ENCODE measurements around the gene HLA-DQA1.
"Not testable (repeated sequence)": the region's sequence is repeated elsewhere in the genome, so short reads cannot be mapped to it uniquely, and the experiment has no call there.

The HLA-DQA1 gene

GRCh38 chr6:32622545-32623401 lies 14.4 kb upstream of the HLA-DQA1 start:
- DNase-seq = no peak

DNA sequence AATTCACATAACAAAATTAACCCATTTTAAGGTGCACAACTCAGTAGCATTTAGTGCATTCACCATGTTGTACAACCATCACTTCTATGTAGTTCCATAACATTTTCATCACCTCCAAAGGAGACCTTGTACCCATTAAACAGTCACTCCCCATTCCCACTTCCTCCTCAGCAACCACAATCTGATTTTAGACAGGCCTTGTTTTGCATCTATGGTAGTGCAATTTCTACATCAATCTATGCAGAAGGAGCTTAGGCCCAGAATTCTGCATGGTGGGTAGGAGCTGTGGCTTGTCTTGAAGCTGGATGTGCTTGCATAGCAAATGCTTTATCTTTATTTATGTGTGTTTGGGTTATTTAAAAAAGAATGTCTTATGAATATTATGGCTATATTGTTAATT lies 13.5 kb upstream of the HLA-DQA1 start:
- DNase-seq = no peak

- DNase-seq = no peak
Observed at GRCh38 chr6:32624565-32624964, 12.6 kb upstream of the HLA-DQA1 start.

- no peak for DNase-seq
Observed at GRCh38 chr6:32625137-32625536, 12.1 kb upstream of the HLA-DQA1 start.

GRCh38 chr6:32627249-32627648 lies 10.0 kb upstream of the HLA-DQA1 start:
- DNase-seq = no peak

GRCh38 chr6:32627831-32628230 lies 9.4 kb upstream of the HLA-DQA1 start:
- no peak for DNase-seq

GRCh38 chr6:32629793-32630192 lies 7.4 kb upstream of the HLA-DQA1 start:
- DNase-seq = not testable (repeated sequence)

DNA sequence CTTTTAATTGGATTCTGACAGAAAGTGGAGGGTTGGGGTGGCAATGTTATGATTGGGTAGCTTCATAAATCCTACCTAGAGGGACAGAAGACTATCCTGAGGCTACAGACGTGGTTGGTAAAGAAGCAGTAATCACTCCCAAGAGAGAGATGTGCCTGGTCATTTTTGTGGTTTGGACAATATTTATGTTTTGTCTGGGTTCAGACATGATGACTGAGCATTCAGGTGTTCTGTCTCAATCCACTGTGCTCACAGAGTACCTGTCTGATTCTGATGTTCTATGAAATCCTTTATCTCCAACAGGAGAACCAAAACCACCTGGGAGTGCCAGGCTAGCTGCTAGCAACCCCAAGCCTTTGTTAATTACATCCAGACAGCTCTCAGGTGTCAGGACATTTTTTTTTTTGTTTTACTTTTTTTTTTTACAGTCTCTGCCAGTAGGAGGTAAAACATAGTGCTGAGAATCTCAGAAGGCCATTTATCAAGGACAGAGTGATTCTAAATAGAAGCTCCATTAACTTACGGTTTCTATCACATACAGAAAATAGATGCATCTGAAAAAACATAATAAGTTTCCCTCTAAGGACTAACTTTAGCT lies 1.6 kb upstream of the HLA-DQA1 start:
- no peak for DNase-seq

- DNase-seq = no peak
Observed at GRCh38 chr6:32637883-32638282, 677 bp downstream of the HLA-DQA1 start.

GRCh38 chr6:32638532-32639219 lies 1.5 kb downstream of the HLA-DQA1 start:
- DNase-seq = no peak

DNA sequence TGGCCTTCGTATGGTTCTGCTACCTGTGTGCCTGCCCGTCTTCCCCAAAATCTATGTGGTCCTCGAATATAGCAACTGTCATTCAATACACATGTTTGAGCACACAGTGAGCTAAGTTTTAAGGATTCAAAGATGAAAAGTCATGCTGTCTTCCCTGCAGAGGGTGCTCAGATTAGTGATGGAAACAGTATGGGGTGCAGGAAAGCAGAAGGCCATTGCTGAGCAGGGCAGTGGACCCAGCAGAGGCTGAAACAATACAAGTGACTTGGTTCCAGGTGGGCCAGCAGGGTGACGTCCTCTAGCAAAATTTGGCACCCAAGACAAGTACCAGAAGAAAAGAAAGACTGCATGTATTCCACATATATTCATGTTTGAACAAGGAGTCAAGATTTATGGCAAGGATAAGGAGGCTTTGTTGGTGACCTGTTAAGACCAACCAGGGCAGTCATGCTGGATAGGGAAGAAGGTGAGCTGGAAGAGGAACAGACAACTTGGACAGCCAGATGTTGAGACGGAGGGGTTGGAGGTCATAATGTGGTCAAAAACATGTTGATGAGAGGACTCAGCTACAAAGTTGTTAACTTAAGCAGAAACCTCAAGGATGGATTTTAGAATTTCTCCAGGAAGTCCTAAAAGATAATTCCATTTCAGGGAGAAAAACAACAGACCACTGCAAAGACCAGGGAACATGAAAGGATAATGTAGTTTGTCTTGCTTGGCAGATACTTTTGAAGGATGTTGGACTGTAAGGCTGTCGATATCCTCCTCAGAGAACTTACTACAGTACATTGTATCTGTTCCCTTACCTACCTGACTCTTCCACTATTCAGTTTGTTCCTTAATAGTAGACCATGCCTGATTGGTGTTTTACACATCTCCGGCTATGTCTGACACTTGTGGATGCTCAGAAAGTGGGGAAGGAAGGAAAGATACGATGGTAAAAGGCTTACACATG lies 2.5 kb downstream of the HLA-DQA1 start:
- DNase-seq = no peak

- no peak for DNase-seq
Observed at GRCh38 chr6:32641122-32641521, 3.9 kb downstream of the HLA-DQA1 start.

GRCh38 chr6:32641785-32642719 lies 4.8 kb downstream of the HLA-DQA1 start:
- DNase-seq = not testable (repeated sequence)

DNA sequence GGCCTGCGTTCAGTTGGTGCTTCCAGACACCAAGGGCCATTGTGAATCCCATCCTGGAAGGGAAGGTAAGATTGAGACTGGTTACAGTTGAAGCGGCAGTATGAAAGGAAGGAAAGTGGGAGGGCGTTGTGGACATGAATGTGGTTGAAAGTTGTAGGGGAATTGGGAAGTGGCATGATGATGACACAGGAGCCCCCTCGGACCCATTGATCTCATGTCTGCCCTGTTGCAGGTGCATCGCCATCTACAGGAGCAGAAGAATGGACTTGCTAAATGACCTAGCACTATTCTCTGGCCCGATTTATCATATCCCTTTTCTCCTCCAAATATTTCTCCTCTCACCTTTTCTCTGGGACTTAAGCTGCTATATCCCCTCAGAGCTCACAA lies 5.5 kb downstream of the HLA-DQA1 start:
- no peak for DNase-seq

DNA sequence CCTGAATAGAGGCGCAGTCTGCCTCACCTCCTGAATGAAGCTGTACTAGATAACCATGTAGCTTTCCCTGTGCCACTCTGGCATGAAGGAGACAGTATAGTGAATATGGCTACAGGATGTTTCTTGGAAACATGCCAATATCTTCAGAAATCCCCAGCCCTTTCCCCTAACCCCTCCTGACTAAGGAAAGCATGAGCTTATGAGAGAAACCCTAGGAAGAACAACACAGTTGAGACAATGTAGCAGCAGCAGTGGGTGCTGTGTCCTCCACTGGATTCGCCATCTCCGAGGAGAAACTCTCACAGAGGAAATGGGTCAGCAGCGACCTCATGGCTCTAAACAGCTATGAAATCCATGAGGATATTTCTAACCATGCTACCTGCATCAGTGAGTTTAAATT lies 6.7 kb downstream of the HLA-DQA1 start:
- DNase-seq = no peak

GRCh38 chr6:32645047-32645703 lies 8.0 kb downstream of the HLA-DQA1 start:
- no peak for DNase-seq

- DNase-seq = no peak
Observed at GRCh38 chr6:32655203-32655710, 18.1 kb downstream of the HLA-DQA1 start.

DNA sequence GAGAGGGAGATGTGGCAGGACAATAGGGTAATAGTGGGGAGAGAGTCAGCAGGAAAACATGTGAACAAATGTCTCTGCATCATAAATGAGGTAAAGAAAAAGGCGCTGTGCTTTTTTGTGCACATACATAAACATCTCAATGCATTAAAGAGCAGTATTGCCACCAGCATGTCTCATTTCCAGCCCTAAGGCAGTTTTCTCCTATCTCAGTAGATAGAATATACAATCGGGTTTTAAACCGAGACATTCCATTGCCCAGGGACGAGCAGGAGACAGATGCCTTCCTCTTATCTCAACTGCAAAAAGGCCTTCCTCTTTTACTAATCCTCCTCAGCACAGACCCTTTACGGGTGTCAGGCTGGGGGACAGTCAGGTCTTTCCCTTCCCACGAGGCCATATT lies 20.1 kb downstream of the HLA-DQA1 start:
- DNase-seq = not testable (repeated sequence)

DNA sequence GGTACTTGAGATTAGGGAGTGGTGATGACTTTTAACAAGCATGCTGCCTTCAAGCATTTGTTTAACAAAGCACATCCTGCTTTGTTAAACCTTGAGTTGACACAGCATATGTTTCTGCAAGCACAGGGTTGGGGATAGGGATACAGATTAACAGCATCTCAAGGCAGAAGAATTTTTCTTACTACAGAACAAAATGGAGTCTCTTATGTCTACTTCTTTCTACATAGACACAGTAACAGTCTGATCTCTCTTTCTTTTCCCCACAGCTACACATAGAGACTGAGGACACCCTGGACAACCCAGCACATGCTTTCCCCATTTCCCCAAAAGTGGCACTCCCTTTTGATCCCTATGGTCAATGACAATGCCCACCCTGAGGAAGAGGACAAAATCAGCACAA lies 20.6 kb downstream of the HLA-DQA1 start:
- not testable (repeated sequence) for DNase-seq

GRCh38 chr6:32658268-32658897 lies 21.2 kb downstream of the HLA-DQA1 start:
- DNase-seq = no peak

Data from NCI-H1694 treated with DMSO at 0.1 percent for 48 hours (cell line).